GM18858 (cell line): Measurements from ENCODE around the gene S100A10.

Experiments
- ATAC-seq: cut with Tn5 transposase; IDR thresholded peaks from one replicate; pipeline ENCODE4 v1.9.1; 2021; ENCODE audit not compliant: unreplicated experiment

The S100A10 gene

DNA sequence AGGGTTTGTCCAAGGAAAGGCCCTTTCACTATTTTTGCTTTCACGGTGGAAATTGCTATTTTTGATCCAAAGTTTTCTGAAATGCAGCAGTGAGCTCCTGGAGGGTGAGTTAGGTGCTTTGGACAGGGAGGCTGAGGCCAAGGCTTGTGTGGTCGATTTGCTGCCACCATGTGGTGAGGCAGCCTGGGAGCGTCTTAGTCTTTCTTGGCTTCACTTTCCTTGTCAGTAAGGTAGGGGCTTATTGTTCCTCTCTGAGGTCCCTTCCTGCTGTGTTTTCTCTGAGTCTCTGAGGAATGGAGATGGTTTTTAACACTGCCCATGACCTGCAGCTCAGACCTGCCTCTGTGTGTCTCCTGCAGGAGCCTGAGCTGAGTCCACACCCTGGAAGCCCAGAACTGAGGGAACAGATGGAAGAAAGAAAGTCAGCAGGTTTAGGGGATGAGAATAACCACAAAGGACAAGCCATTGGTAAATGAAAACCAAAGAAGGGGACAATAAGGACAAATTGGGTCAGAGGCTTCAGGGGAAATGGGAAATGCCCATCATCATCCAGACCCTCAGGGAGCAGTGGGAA, 20.1 kb upstream of the S100A10 start:
- ATAC-seq: no peak

DNA sequence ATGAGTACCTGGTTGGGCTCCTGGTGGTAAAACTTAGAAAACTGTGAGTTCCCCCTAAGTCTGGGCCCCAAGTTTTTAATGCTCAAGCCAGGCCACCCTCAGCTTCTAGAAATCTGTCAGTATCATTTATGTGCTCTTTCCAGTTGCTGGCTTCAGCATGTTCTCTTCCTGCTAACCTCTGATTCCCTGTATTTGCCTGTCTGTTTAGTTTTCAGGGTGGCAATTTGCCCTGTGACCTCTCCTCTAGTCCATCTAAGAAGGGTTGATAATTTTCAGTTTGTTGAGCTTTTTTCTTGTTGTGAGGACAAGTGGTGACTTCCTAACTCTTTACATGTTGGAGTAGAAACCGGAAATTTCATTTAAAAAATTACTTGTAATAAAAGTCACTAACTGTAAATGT, 16.0 kb upstream of the S100A10 start:
- ATAC-seq: no peak

DNA sequence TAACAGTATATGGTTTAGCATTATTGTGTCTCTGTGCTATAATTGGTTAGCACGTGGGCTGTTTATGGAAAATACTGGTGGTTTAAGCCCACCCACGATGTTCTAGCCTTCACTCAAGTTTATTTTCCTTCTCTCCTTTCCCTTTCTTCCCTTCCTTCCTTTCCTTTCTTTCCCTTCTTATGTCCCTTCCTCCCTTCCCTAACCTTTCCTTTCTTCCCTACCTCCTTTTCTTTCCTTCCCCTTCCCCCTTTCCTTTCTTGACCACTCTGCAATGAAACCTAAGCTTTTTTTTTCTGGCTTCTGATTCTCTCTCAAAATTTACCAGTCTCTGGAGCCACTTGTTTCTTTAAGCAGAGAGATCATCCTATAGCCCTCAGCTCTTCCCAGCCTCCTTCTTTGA, 13.4 kb upstream of the S100A10 start:
- no peak for ATAC-seq

DNA sequence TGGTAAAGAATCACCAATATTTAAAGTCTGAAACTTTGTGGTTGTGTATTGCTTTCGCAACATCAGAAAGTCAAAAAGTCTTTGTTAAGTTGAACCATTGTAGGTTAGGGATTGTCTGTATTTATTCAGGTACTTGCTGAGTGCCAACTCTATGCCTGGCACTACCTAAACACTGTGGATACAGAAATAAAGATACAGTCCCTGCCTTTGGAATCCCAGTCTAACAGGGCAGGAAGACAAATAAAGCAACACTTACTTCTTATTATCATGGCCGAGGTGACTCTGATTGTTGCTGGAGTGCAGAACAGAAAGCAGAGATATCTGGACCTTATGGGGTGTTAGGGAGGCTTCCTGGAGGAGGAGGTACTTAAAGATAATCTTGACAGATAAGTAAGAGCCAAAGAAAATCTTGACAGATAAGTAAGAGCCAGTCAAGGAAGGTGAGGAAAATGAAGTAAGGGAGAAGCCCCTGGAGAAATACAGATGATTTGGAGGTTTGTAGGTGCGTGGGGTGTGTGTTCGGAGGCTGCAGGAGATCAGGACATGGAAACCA, 11.8 kb upstream of the S100A10 start:
- no peak for ATAC-seq

DNA sequence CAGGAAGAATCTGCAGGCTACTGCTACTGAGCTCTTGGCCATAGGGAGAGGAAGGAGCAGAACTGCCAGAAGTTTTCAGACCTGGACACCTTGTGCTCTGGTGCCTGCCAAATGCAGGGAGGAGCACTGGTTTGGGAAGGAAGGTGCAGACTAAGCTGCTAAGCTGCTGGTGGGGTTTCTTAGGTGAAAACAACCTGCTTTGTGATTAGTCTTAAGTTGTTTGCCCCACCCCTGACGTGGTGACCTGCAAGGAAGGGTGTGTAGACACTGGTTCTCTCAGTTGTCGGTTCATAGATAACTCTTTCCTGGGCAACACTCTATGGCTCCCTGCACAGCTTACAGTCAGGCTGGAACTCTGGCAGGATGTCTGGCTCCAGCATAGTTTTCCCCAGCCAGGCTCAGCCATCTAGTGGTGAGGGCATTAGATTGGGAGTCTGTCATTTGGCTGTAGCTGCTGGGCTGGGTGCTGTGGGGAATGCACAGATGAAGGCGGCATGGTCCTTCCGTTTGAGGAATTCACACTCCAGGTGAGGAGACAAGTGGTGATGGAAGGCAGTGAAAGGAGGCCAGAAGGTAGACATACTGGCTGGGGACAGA, 10.3 kb upstream of the S100A10 start:
- no peak for ATAC-seq

DNA sequence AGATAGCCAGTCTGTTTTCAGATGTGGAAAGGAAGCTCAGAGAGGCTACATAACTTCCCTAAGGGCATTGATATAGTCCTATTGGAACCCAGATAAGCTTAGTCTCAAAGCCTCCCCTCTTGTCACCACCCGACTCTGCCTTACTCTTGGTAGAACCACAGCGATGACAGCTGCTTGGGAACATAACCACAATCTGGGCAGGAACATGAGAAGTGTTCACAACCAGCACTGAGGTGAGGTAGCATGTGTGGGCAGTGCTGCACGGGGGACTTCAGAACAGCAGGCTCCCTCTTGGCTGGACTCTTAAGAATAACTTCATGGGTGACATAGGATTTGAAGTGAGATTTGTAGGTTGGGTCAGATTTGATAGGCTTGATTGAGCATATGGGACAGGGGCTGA, 9.3 kb upstream of the S100A10 start:
- no peak for ATAC-seq

DNA sequence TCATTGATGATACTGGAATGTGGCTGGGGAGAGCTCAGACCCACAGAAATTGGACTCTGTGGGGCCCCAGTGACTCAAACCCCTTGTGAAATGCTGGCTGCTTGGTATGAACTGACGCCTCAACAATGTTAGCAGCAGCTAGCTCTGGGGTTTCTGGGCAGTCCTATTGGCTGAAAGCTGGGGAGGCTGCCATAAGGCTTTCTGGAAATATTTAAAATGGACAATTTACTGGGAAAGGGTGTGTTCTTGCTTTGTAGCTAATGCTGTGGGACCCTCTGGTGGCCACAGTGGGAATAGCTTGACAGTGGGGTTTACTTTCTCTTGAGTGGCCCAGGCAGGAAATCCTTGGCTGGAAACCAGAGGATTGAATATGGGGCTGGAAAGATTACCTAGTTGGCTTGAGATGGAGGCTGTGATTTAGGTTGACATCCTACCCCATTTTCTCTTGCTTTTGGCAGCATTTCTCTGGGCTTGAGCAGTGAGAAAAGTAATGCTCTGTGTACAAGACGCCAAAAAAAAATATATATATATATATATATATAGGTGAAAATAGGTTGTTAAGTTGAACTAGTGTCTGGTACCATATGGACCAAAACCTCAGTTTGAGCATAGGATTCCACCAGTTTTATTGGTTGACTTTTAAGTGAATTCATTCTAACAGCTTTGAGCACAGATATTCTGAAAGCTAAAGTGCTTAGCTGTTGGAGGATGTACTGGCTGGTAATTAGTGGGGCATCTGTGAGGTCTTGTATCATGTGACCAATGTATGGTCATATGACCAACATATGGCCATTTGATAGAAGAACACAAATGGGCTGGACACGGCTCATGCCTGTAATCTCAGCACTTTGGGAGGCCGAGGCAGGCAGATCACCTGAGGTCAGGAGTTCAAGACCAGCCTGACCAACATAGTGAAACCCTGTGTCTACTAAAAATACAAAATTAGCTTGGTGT, 8.2 kb upstream of the S100A10 start:
- ATAC-seq: no peak

DNA sequence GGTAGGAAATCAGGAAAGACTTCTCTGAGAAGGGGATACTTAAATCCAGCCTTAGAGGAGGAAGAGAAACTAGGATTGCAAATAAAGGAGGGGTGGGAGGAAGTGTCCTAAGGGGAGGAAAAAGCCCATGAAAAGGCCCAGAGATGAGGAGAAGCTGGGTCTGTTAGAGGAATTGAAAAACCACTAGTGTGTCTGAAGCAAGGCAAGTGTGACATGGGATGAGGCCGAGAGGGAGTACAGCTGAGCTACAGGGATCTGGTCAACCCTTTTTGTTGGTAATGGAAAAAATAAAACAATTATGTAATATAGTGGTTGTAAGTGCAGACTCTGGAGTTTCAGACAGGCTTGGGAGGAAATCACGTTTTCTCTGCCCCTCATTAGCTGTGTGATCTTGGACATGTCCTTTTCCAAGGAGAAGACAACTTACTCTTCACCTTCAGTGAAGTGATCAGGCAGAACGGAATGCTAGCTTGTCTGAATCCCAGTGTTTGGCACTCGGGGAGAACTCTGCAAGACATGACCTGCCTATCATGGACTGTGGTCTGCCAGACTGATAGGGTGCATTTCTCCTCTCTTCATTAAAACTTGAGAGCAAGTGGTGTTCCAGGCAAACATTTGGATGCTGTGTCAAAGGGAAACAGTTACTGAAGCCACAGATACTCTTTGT, 7.4 kb upstream of the S100A10 start:
- ATAC-seq: no peak

DNA sequence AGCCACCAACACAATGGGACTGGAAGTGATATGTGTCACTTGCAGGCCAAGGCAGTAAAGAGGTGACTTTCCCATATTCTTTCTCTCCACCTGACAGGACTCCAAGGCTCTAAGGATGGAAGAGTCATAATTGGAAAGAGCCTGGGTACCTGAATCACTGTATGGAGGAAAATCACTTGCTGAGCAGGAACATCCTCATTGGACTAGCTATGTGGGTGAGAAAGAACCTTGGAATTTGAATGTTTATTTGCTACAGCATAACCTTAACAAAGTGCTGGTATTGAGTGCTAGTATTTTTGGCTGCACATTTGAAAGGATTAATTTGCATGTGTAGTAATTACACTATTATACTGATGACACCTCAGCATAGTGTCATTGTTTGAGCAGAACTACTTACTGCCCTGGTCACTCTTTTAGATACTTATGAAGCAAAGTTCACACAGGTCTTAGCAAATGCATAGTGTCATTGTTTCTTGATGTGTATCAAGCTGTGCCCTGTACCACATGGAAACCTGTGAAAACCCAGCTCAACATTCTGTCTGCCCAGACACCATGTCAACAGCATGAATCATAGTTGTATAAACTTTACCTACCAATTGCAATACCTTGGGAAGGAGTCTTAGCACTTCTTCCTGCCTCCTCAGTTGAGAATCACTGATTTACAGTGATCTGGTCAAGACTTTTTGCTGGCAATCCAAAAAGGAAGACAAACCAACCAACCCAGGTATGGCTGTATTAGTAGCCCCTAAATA, 5.1 kb upstream of the S100A10 start:
- ATAC-seq: no peak

DNA sequence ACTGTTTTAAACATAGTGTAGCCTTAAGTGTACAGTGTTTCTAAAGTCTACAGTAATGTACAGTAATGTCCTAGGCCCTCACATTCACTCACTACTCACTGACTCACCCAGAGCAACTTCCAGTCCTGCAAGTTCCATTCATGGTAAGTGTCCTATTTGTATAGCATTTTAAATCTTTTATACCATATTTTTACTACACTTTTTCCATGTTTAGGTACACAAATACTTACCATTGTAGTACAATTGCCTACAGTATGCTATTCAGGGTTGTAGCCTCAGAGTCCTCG, 3.6 kb upstream of the S100A10 start:
- no peak for ATAC-seq

DNA sequence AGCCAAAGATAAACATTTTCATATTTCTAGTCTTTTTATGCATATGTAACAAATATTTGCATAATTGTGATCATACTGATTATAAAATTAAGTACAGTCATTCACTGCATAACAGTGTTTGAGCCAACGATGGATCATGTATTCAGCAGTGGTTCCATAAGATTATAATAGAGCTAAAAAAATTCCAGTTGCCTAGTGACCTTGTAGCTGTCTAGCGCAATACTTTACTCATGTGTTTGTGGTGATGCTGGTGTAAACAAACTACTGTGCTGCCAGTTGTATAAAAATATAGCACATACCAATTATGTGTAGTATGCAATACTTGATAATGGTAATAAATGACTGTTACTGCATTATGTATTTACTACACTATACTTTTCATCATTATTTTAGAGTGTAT, 2.1 kb upstream of the S100A10 start:
- no peak for ATAC-seq

DNA sequence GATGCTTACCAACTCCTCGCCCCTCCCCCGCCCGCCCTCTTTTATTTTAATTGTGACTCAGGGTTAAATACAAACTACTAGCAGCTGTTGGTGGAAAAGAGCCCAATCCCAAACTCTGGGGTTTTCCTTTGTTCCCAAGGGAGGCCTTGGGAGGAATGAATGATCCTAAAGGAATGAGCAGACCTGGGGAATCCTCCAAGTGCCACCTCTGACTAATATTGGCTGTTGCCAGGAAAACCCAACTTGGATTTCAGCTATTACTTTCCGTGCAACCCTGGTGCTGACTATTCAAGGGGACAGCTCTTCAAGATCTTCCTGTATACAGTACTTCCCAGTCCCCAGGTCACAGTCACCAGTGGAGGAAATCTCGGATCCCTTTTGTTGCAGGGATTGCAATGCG, 1.3 kb upstream of the S100A10 start:
- no peak for ATAC-seq

DNA sequence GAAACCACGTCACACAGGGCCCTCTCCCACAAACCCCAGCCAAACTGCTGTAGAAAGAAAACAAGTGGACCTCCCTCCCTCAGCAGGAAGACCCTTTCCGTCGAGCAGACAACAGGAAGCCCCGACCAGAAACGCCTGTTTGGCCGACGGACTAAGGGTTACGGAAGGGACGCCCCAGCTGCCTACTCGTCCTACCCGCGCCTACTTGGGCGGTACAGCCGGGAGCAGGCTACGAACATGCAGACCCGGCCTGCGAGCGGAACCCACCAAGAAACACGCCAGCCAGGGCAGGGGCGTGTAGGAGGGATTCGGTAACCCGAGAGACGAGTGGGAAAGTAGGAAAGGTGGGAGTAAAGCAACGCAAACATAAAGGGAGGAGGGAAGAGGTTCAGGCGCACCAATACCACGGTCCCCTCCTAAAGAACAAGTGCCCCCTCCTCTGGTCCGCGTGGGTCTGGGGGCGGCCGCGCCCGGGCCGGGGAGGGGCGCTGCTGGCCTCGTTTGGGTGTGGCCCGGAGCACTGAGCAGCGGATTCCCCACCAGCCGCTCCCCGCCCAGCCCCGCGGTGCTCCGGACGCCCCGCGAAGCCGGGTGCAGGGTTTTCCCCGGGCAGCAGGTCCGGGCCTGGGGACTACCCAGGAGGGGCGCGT, 450 bp downstream of the S100A10 start:
- ATAC-seq: no peak

DNA sequence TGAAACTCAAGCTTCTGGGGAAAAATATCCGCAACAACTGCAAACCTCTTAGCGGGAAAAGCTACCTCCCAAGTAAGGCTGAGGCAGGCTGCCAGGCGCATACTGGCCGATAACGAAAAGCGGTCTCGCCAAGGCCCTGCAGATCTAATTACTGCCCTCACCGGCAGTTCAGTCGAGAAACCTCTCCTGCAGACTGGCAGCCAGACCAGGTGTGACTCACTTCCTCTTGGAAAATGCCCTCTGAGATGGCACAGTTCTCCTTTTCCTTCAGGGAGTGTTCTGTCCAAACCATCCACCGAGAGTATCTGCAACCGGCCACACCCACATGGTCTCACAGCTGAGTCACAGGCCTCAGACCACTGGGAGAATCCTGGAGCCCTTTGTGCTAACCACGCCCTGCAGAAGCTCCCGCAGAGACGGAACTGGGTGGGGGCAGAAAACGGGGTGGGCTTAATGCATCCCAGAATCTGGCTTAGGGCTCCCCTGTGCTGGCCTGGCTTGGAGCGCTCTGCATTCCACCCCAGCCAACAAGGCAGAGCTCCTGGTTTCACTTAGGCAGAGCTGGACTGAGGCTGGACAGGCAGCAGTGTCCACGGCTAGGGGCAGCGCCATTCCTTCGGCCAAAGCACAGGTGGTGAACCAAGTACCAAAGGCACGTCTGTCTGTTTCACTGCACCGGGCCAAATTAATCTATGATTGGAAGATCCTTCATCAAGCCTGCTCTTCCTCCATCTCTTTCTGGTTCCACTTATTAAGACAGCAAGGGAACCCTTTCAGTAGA, 1.2 kb downstream of the S100A10 start:
- ATAC-seq: no peak

DNA sequence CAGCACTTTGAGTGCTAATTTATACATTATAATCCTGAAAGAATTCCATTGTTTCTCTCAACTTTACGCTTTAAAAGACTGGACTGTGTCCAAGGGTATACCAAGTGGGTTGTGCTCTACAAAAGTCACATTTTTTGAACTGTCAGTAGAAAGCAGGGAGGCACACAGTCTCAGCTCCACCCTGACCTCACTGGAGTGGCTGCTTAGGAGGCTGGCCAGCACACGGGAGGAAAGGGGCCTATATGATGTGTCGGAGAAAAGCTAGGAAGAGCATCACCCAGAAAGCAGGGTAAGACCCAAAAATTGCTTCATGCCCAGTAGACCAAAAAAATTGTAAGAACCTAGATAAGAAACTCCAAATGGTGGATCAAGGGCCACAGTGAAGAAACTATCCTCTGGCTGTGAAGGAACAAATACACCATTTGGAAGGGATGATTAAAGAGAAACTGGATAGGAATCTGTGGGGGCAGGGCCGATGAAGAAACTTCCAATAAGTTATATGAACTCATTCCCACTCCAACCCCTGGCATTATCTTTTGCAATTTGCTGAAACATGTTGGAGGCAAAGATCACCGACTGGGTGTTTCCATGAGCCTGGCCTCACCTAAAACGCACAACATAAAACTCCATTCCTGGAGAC, 1.9 kb downstream of the S100A10 start:
- no peak for ATAC-seq

DNA sequence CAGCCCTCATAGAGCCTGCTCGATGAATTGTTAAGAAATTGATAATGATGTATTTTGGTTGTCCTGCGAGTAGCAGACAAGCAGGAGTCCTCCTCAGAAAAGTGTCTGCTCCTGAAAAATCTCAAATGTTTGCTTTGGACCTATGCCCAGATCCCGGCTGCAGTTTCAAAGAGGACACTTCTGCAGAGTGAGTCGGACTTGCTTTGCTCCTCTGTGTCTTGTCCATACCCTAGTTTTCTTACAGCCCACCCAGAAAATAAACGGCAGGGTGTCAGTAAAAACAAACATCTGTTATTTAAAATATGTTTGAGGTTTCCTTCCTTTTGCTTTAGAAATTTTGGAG, 2.8 kb downstream of the S100A10 start:
- no peak for ATAC-seq

DNA sequence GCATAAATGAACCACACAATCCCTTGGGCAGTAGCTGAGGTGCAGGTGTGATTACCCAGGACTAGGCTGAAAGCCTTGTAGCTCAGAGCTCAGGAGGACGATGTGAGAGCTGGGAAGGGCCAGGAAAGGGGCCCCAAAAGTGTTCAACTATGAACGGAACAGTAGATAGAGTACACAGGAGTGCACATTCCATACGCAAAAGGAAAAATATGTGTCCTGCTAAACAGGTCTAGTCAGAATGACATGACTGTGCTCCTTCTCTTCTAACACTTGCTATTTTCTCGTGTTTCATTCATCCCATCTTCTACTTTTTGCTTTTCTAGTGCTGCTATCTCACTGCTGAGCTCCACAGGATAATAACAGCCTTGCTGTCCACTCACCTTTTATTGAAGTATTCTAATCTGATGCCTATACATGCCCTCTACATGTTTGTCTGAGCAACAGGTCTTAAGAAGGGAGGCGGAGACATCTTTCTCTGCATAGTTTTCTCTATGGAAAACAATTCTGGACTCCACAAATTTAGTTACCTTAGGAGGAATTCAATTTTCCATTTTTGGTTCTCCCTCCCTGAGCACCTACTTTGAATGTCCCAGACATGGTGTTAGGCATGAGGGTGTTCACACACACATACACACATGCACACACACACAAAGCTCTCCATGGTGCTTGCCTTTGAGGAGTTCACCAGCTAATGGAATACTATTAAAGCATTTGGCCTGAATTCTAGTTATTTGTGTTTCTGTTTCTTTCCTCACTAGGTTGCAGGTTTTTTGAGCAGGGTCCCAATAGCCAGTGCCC, 3.4 kb downstream of the S100A10 start:
- ATAC-seq: no peak

DNA sequence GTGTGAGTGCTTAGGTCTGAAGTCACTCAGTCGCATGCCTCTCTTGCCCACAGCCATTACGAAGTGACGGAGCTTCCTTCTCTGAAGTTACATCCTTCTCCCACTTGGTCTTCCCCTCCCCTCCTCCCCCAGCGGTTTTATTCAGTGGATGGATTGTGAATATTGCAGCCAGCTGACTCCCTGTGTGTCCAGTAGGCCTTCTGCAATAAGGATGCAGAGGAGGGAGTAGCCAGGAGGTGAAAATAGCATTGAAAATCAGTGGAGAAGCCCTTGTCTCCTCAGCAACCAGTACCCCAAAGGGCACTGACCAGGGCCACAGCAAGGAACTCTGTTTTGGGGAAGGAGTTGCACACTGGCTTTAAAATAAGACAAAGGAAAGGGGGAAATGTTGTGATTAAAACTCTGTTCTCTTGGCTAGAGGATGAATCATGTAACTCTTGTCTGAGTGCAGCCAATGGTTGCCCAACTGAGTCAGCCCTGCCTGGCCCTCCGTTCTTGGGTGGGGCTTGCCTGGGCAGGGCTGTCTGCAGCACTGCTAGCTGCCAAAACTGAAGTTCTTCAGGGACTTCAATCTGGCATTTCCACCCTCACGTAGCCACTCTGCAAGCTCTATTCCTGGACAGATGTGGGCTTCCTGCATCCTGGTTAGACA, 4.3 kb downstream of the S100A10 start:
- ATAC-seq: no peak
